ENCODE results near the gene MBTPS1. TPM values are rescaled to one million over a fixed set of nuclear protein-coding genes. Genes with fewer than 3 reads are reported as not detected.

The MBTPS1 gene
- polyA plus RNA-seq, 2 of the 4 experiments (the other 2 are of a cell fraction) = 50.3 to 88.4 TPM

GRCh38 chr16:84031556-84031955, 85.2 kb downstream of the MBTPS1 start:
- Histone ChIP-seq H3K4me2 (no peak overlapping the region), H3K27ac (no peak overlapping the region), H3K9me3 (no peaks in the 10 kb centered on the region; the same call in 2 of the 3 replicates), H3K4me1 (no peaks in the 10 kb centered on the region), H3K4me3 (no peak overlapping the region)
- ChIA-PET POLR2A (no interaction called here), CTCF (interaction anchor here (0.7 kb wide), 1 partner anchor 134 kb away, joined by 3 read pairs; no protein-coding TSS in a partner anchor)
- no peak for TF ChIP-seq E2F6 (IDR thresholded peaks at IDR 0.05; ENCODE audit: borderline replicate concordance, low read depth)
- TF ChIP-seq, protein P1, sequence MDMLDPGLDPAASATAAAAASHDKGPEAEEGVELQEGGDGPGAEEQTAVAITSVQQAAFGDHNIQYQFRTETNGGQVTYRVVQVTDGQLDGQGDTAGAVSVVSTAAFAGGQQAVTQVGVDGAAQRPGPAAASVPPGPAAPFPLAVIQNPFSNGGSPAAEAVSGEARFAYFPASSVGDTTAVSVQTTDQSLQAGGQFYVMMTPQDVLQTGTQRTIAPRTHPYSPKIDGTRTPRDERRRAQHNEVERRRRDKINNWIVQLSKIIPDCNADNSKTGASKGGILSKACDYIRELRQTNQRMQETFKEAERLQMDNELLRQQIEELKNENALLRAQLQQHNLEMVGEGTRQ (IDR thresholded peaks at IDR 0.05) = no peak
- TF ChIP-seq ZSCAN20 (CRISPR knock-in tag; IDR thresholded peaks at IDR 0.05) = no peak
- TF ChIP-seq FOSL2 (IDR thresholded peaks at IDR 0.05) = no peak
- no peak for TF ChIP-seq FOSL2 (CRISPR knock-in tag; IDR thresholded peaks at IDR 0.05)
- no peak for TF ChIP-seq ZFP36 (IDR thresholded peaks at IDR 0.05; ENCODE audit: borderline replicate concordance, partially characterized antibody)
- no peak for TF ChIP-seq CBX2 (IDR thresholded peaks at IDR 0.05; ENCODE audit: borderline replicate concordance, low read depth)
- TF ChIP-seq ZC3H11A (IDR thresholded peaks at IDR 0.05) = no peak
- TF ChIP-seq RARB (CRISPR knock-in tag; IDR thresholded peaks at IDR 0.05) = no peak
- TF ChIP-seq RFX5 (IDR thresholded peaks at IDR 0.05) = no peak
- TF ChIP-seq MAFK (IDR thresholded peaks at IDR 0.05; ENCODE audit: partially characterized antibody) = no peak
- TF ChIP-seq RCOR1 (IDR thresholded peaks at IDR 0.05; ENCODE audit: low read depth, low read length) = no peak
- TF ChIP-seq ZNF302 (CRISPR knock-in tag; IDR thresholded peaks at IDR 0.05) = no peak
- DNase-seq (ENCODE audit: low read depth in 1 of 2, low spot score in 1 of 2) (no peak), ATAC-seq (no peak), FAIRE-seq (no peak)
- WGBS (ENCODE audit: missing lambda C conversion rate) = 77% methylated on average over 15 of the region's 17 CpGs

- Histone ChIP-seq H3K4me2 (no peak overlapping the region), H3K27ac (no peak overlapping the region), H3K4me1 (no peaks in the 10 kb centered on the region), H3K9me3 (no peaks in the 10 kb centered on the region), H3K4me3 (no peak overlapping the region)
- no peak for FAIRE-seq
- CTCF ChIA-PET = no interaction called here
- no peak for ATAC-seq
- POLR2A ChIA-PET = no interaction called here
- no peak for DNase-seq (ENCODE audit: low read depth in 1 of 2, low spot score in 1 of 2)
- WGBS (ENCODE audit: missing lambda C conversion rate) = 52% methylated on average over 14 of the region's 14 CpGs
- TF ChIP-seq FOSB (CRISPR knock-in tag; IDR thresholded peaks at IDR 0.05) = no peak
- TF ChIP-seq, protein P2, sequence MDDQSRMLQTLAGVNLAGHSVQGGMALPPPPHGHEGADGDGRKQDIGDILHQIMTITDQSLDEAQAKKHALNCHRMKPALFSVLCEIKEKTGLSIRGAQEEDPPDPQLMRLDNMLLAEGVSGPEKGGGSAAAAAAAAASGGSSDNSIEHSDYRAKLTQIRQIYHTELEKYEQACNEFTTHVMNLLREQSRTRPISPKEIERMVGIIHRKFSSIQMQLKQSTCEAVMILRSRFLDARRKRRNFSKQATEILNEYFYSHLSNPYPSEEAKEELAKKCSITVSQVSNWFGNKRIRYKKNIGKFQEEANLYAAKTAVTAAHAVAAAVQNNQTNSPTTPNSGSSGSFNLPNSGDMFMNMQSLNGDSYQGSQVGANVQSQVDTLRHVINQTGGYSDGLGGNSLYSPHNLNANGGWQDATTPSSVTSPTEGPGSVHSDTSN (IDR thresholded peaks at IDR 0.05) = no peak
- no peak for TF ChIP-seq NR3C1 (IDR thresholded peaks at IDR 0.05)
Measured at GRCh38 chr16:84029297-84030047, 87.3 kb downstream of the MBTPS1 start.

- 82% methylated on average over 10 of the region's 15 CpGs for WGBS (ENCODE audit: missing lambda C conversion rate)
- H3K4me3 ChIP-seq = no peak overlapping the region
- ChIA-PET CTCF (interaction anchor here (1.1 to 2.4 kb wide), 3 partner anchors 13 to 70 kb away, joined by 3 to 9 read pairs (median 5); no protein-coding TSS in a partner anchor), POLR2A (no interaction called here)
- H3K27ac ChIP-seq = no peak overlapping the region
- H3K4me2 ChIP-seq = no peak overlapping the region
- no peak for TF ChIP-seq JUNB (IDR thresholded peaks at IDR 0.05)
- no peak for TF ChIP-seq EHF (CRISPR knock-in tag; IDR thresholded peaks at IDR 0.05)
- no peak for TF ChIP-seq E2F6 (IDR thresholded peaks at IDR 0.05; ENCODE audit: borderline replicate concordance, low read depth)
- FAIRE-seq (no peak), DNase-seq (ENCODE audit: low read depth in 1 of 2, low spot score in 1 of 2) (no peak), ATAC-seq (no peak)
- H3K9me3 ChIP-seq = peaks cover 2% of the 10 kb centered on the region; the same call in 2 of the 3 replicates
- no peaks in the 10 kb centered on the region for H3K4me1 ChIP-seq
Measured at GRCh38 chr16:84027625-84028024, 89.1 kb downstream of the MBTPS1 start.
